ENCODE measurements around the gene ATP8B1.

DNA sequence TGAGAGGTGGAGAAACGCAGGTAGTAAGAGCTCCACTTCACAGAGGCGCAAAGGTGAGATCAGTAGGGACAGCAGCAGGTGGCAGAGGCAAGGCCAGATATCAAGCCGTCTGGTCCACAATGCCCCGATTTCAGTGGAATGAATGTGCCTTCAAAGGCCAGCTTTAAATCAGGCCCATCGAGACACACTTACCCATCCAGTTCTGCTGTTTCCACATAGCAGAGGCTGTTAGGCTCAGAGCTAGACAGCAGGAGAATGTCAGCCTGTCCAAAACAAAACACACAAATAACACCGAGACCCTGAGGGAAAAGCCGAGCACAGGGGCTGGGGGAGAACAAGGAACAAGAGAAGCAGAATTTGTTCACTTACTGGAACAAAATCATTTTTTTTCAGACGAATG is 105.7 kb downstream of the ATP8B1 start:
- TF ChIP-seq, protein P1, sequence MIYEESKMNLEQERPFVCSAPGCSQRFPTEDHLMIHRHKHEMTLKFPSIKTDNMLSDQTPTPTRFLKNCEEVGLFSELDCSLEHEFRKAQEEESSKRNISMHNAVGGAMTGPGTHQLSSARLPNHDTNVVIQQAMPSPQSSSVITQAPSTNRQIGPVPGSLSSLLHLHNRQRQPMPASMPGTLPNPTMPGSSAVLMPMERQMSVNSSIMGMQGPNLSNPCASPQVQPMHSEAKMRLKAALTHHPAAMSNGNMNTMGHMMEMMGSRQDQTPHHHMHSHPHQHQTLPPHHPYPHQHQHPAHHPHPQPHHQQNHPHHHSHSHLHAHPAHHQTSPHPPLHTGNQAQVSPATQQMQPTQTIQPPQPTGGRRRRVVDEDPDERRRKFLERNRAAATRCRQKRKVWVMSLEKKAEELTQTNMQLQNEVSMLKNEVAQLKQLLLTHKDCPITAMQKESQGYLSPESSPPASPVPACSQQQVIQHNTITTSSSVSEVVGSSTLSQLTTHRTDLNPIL (CRISPR knock-in tag; IDR thresholded peaks at IDR 0.05; ENCODE audit: low read depth) = no peak
- TF ChIP-seq ZNF8 (CRISPR knock-in tag; IDR thresholded peaks at IDR 0.05) (no peak), BACH2 (CRISPR knock-in tag; IDR thresholded peaks at IDR 0.05; ENCODE audit: borderline replicate concordance) (no peak), ARNTL (CRISPR knock-in tag; IDR thresholded peaks at IDR 0.05; ENCODE audit: borderline replicate concordance, low read depth) (no peak), ZFP3 (CRISPR knock-in tag; IDR thresholded peaks at IDR 0.05) (no peak), ZFP30 (CRISPR knock-in tag; IDR thresholded peaks at IDR 0.05) (no peak), OSR1 (CRISPR knock-in tag; IDR thresholded peaks at IDR 0.05) (no peak), PPARA (CRISPR knock-in tag; IDR thresholded peaks at IDR 0.05; ENCODE audit: borderline replicate concordance) (no peak), ZNF565 (CRISPR knock-in tag; conservative IDR thresholded peaks at IDR 0.05; ENCODE audit: low read depth) (no peak)
- TF ChIP-seq, protein P2, sequence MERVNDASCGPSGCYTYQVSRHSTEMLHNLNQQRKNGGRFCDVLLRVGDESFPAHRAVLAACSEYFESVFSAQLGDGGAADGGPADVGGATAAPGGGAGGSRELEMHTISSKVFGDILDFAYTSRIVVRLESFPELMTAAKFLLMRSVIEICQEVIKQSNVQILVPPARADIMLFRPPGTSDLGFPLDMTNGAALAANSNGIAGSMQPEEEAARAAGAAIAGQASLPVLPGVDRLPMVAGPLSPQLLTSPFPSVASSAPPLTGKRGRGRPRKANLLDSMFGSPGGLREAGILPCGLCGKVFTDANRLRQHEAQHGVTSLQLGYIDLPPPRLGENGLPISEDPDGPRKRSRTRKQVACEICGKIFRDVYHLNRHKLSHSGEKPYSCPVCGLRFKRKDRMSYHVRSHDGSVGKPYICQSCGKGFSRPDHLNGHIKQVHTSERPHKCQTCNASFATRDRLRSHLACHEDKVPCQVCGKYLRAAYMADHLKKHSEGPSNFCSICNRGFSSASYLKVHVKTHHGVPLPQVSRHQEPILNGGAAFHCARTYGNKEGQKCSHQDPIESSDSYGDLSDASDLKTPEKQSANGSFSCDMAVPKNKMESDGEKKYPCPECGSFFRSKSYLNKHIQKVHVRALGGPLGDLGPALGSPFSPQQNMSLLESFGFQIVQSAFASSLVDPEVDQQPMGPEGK (CRISPR knock-in tag; IDR thresholded peaks at IDR 0.05; ENCODE audit: borderline replicate concordance) = no peak

Data from SK-N-SH treated with all-trans-retinoic acid at 6 μM for 48 hours (cell line).